Smooth muscle cell (in vitro differentiated cells): Measurements from ENCODE around the gene EPHB4. TPM values are rescaled to one million over a fixed set of nuclear protein-coding genes. Genes with fewer than 3 reads are reported as not detected.

Experiments
- DNase-seq: peaks from one replicate; lab custom pipeline; 2025; ENCODE audit not compliant: unreplicated experiment; lab: John Stamatoyannopoulos, UW
- H2AFZ ChIP-seq: fragments of 200-600 bp; sonication (generic); 2 replicates; pipeline ENCODE4 v1.6.0; 2016; ENCODE audit warnings: antibody characterized with exemption, low read depth, mild to moderate bottlenecking
- H3F3A ChIP-seq: fragments of 200-600 bp; sonication (generic); 2 replicates; pipeline ENCODE4 v1.6.0; 2017; ENCODE audit warnings: antibody characterized with exemption, low read depth
- H3K27ac ChIP-seq: fragments of 200-600 bp; sonication (generic); 2 replicates; pipeline ENCODE4 v1.5.1; 2016; ENCODE audit warnings: low read depth, mild to moderate bottlenecking
- H3K27me3 ChIP-seq: fragments of 200-600 bp; sonication (generic); 2 replicates; pipeline ENCODE4 v1.6.1; 2016; ENCODE audit warnings: low read depth, mild to moderate bottlenecking
- H3K36me3 ChIP-seq: fragments of 200-600 bp; sonication (generic); 2 replicates; pipeline ENCODE4 v1.5.1; 2016; ENCODE audit warnings: low read depth
- H3K4me1 ChIP-seq: fragments of 200-600 bp; sonication (generic); 2 replicates; pipeline ENCODE4 v1.5.1; 2016; ENCODE audit warnings: low read depth
- H3K4me2 ChIP-seq: fragments of 200-600 bp; sonication (generic); 2 replicates; pipeline ENCODE4 v1.6.0; 2016; ENCODE audit warnings: mild to moderate bottlenecking
- H3K4me3 ChIP-seq: fragments of 200-600 bp; sonication (generic); 2 replicates; pipeline ENCODE4 v1.5.1; 2016; ENCODE audit warnings: mild to moderate bottlenecking
- H3K79me2 ChIP-seq: fragments of 200-600 bp; sonication (generic); 2 replicates; pipeline ENCODE4 v1.6.0; 2016; ENCODE audit warnings: low read depth, mild to moderate bottlenecking
- H3K9ac ChIP-seq: fragments of 200-600 bp; sonication (generic); 2 replicates; pipeline ENCODE4 v1.6.0; 2016; ENCODE audit warnings: low read depth
- H3K9me3 ChIP-seq: fragments of 200-600 bp; sonication (generic); replicated peaks from 2 replicates; pipeline ENCODE4 v1.5.1; 2016; ENCODE audit warnings: low read depth
- H4K20me1 ChIP-seq: fragments of 200-600 bp; sonication (generic); 2 replicates; pipeline ENCODE4 v1.6.0; 2016; ENCODE audit warnings: low read depth
- WGBS: methylation state at CpG from one replicate; pipeline ENCODE4 v1.1.7; 2016; ENCODE audit warnings: low lambda C conversion rate; 5-methylcytosine and 5-hydroxymethylcytosine counted together
- polyA plus RNA-seq: library from polyadenylated mRNA; unstranded; fragments of >200 nt; fragmentation: Nextera tagmentation; extraction: Ambion mirVana; gene quantifications from 2 replicates; pipeline ENCODE4 v1.2.1, GENCODE V29; 2016
- total RNA-seq: library from RNA; depleted of rRNA; stranded (reverse); fragments of >200 nt; gene quantifications from 2 replicates; pipeline ENCODE4 v1.2.3, GENCODE V29; 2014
- TF ChIP-seq, protein P1 (sequence below): fragments of 200-600 bp; sonication (generic); IDR thresholded peaks from 2 replicates; pipeline ENCODE4 v1.5.1; 2017; ENCODE audit warnings: borderline replicate concordance, mild to moderate bottlenecking, antibody characterized with exemption; ENCODE audit not compliant: insufficient read depth, poor library complexity, severe bottlenecking

EPHB4 gene
- total and polyA plus RNA-seq, 2 experiments from 2014 or later: 49.4 to 50.5 TPM

DNA sequence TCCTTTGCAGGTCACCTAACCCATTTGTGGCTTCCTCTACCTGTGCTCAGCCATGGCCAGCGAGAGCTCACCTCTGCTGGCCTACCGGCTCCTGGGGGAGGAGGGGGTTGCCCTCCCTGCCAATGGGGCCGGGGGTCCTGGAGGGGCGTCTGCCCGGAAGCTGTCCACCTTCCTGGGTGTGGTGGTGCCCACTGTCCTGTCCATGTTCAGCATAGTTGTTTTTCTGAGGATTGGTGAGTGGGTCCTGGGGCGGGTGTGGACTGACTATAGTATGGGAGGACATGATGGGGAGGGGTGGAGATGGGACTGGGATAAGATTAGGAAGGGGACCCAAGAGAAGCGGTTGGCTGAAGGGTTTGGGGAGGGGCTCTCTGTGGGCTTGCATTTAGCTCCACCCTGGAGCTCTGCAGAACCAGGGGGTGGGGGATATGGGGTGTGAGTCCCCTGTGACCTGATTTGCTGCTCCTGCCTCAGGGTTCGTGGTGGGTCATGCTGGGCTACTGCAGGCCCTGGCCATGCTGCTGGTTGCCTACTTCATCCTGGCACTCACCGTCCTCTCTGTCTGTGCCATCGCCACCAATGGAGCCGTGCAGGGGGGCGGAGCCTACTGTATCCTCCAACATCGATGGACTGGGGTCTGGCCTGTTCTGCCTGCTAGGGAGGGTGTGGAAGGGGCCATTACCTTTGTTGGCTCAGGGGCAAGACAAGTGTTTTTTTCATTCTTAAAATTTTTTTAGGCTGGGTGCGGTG, 27.0 kb upstream of the EPHB4 start:
- H3K4me3 ChIP-seq: no peak overlapping the region
- no peaks in the 10 kb centered on the region for H3K36me3 ChIP-seq
- DNase-seq: no peak
- H2AFZ ChIP-seq: no peak overlapping the region
- H3K27ac ChIP-seq: no peak overlapping the region
- no peaks in the 10 kb centered on the region for H3K9me3 ChIP-seq
- no peak overlapping the region for H3K4me2 ChIP-seq
- no peak overlapping the region for H3K9ac ChIP-seq
- TF ChIP-seq, protein P1, sequence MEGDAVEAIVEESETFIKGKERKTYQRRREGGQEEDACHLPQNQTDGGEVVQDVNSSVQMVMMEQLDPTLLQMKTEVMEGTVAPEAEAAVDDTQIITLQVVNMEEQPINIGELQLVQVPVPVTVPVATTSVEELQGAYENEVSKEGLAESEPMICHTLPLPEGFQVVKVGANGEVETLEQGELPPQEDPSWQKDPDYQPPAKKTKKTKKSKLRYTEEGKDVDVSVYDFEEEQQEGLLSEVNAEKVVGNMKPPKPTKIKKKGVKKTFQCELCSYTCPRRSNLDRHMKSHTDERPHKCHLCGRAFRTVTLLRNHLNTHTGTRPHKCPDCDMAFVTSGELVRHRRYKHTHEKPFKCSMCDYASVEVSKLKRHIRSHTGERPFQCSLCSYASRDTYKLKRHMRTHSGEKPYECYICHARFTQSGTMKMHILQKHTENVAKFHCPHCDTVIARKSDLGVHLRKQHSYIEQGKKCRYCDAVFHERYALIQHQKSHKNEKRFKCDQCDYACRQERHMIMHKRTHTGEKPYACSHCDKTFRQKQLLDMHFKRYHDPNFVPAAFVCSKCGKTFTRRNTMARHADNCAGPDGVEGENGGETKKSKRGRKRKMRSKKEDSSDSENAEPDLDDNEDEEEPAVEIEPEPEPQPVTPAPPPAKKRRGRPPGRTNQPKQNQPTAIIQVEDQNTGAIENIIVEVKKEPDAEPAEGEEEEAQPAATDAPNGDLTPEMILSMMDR: no peak
- H4K20me1 ChIP-seq: no peaks in the 10 kb centered on the region
- peaks cover 7% of the 10 kb centered on the region for H3K79me2 ChIP-seq
- no peaks in the 10 kb centered on the region for H3F3A ChIP-seq
- H3K4me1 ChIP-seq: no peaks in the 10 kb centered on the region
- no peaks in the 10 kb centered on the region for H3K27me3 ChIP-seq
- 94% methylated on average over 13 of the region's 14 CpGs for WGBS

DNA sequence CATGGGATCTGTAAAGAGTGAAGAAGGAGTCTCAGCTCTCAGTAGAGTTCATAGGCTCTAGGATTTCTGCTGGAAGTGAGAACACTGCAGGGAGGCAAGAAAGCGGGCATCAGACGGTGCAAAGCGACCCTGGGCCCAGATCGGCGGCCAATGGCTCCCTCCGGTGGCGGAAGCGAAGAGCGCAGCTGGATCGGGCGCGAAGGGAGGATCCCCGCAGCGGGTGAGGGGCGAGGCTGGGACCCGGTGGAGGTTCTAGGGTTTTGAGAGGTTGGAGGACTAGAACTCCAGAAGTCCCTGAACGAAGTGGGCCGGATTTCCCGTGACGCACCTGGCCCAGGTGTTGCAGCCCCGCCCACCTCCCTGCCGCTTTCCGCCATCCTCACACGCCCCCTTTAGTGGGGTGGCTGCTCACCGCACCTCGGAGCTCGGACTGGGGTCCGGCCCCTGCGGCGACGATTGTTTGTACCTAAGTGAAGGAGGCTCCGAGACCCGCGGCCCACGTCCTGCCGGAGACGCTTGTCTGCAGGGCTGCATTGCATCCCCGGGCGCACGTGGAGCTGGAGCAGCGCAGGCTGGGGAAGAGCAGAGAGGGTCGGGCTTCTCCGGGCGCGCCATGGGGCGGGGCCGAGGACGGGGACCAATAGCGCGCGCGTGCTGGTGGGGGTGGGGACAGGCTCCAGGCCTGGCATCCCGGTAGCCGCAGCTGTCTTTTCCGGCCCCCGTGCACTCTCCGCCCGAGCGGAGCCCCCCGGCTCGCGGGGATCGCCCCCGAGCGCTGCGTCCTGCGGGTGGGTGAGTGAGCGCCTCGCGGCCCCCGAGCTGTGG, 24.9 kb upstream of the EPHB4 start, which contains the start of gene SLC12A9:
TSS of gene SLC12A9 (plus strand) at position 666 of the 825 bp plus-strand sequence. CDS start 1,485 bp downstream, outside the sequence.
- Histone ChIP-seq H2AFZ (peak within 1 kb of the TSS; percentile 80), H3K36me3 (no peaks in the 10 kb centered on the region), H3K9ac (peak within 1 kb of the TSS; percentile 61), H4K20me1 (no peaks in the 10 kb centered on the region), H3K4me1 (no peaks in the 10 kb centered on the region), H3K79me2 (peaks cover 7% of the 10 kb centered on the region), H3K4me2 (peak within 1 kb of the TSS; percentile 95), H3K27me3 (no peaks in the 10 kb centered on the region), H3K27ac (no peak within 1 kb of the TSS), H3K4me3 (peak within 1 kb of the TSS; percentile 89), H3K9me3 (no peaks in the 10 kb centered on the region), H3F3A (no peaks in the 10 kb centered on the region)
- peak; percentile 65 for DNase-seq
- WGBS: 1% methylated on average over 64 of the region's 71 CpGs
- TF ChIP-seq, protein P1: peak; percentile 94

DNA sequence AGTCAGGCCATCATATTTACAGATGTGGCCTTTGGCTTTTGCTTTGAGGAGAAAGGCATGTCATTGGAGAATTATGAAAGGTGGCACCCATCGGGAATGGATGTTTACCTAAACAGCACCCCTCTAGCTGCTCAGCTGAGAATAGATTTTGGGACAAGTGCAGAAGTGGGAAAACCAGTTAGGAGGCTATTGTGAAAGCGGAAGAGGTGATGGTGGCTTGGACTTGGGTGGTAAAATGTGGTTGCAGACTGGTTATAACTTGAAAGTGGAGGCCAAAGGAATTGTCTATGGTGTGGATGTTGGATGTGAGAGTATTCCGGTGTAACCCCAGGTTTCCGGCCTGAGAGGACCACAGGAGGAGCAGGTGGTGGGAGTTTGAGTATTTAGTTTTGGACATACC, 20.0 kb upstream of the EPHB4 start:
- H3K4me2 ChIP-seq: no peak overlapping the region
- TF ChIP-seq, protein P1: no peak
- no peaks in the 10 kb centered on the region for H3K9me3 ChIP-seq
- WGBS: 92% methylated on average over 4 of the region's 4 CpGs
- no peaks in the 10 kb centered on the region for H3K4me1 ChIP-seq
- H3K36me3 ChIP-seq: no peaks in the 10 kb centered on the region
- H3K27ac ChIP-seq: no peak overlapping the region
- no peak for DNase-seq
- H3K4me3 ChIP-seq: no peak overlapping the region
- no peak overlapping the region for H3K9ac ChIP-seq
- H3K27me3 ChIP-seq: no peaks in the 10 kb centered on the region
- H3F3A ChIP-seq: no peaks in the 10 kb centered on the region
- no peaks in the 10 kb centered on the region for H3K79me2 ChIP-seq
- no peaks in the 10 kb centered on the region for H4K20me1 ChIP-seq
- H2AFZ ChIP-seq: no peak overlapping the region
